Breast epithelium (tissue), 4 donors: Measurements from ENCODE around the gene GSTT2. TPM values are rescaled to one million over a fixed set of nuclear protein-coding genes. Genes with fewer than 3 reads are reported as not detected.

Source experiments
- DNase-seq, 2 donors: peaks; one replicate each; pipeline ENCODE4 v3.0.0-alpha.2; 2019; ENCODE audit warnings: low spot score in 2 of 2
- H3K27ac ChIP-seq, 2 donors: fragments of 200-600 bp; sonication (generic) in 1 of 2; one replicate each; pipeline ENCODE4 v1.5.1; 2016 to 2019; ENCODE audit warnings: mild to moderate bottlenecking in 1 of 2
- H3K27me3 ChIP-seq, 2 donors: fragments of 200-600 bp; sonication (generic) in 1 of 2; one replicate each; pipeline versions ENCODE4 v1.5.1 to v1.6.0; 2017 to 2019; ENCODE audit warnings: control low read depth in 1 of 2, mild to moderate bottlenecking in 1 of 2
- H3K36me3 ChIP-seq: fragments of 200-600 bp; one replicate; pipeline ENCODE4 v1.5.1; 2019
- H3K4me1 ChIP-seq, 2 donors: fragments of 200-600 bp; sonication (generic); one replicate each; pipeline ENCODE4 v1.5.1; 2016 to 2019; ENCODE audit warnings: control low read depth in 1 of 2
- H3K4me3 ChIP-seq, 3 donors: fragments of 200-600 bp; sonication (generic); 1 replicate in 2 of 3; 2 replicates in 1 of 3; pipeline ENCODE4 v1.5.1; 2016 to 2019; ENCODE audit warnings: mild to moderate bottlenecking in 3 of 3, moderate library complexity in 2 of 3
- H3K9me3 ChIP-seq, 2 donors: fragments of 200-600 bp; sonication (generic) in 1 of 2; one replicate each; pipeline ENCODE4 v1.5.1; 2016 to 2019; ENCODE audit warnings: control low read depth in 1 of 2
- POLR2A ChIP-seq: fragments of 450-650 bp; IDR thresholded peaks from one replicate; pipeline ENCODE4 v1.6.1; 2016; ENCODE audit warnings: antibody characterized with exemption, mild to moderate bottlenecking, moderate library complexity
- POLR2AphosphoS5 ChIP-seq, 3 donors: sonication (generic); formaldehyde crosslinking; IDR thresholded peaks; one replicate each; pipeline ENCODE4 v1.6.1; 2017; ENCODE audit warnings: antibody characterized with exemption in 3 of 3
- intact Hi-C: fragments of 100-400 bp; cut with DNase I; formaldehyde crosslinking; loops from one replicate; pipeline ENCODE4 v1.15.1; 2023; ENCODE audit warnings: low total_unique reads
- total RNA-seq, 3 donors: library from RNA; depleted of rRNA; stranded (reverse); fragments of >200 nt; gene quantifications; one replicate each; pipeline ENCODE4 v1.1.0, GENCODE V29; 2016
- TF ChIP-seq, protein P1 (sequence below), 3 donors: fragments of 450-650 bp; IDR thresholded peaks; one replicate each; pipeline ENCODE4 v1.5.1; 2016 to 2017; ENCODE audit warnings: antibody characterized with exemption in 3 of 3, mild to moderate bottlenecking in 3 of 3, moderate library complexity in 3 of 3

The GSTT2 gene
- total RNA-seq, 3 donors from 2014 or later: not detected

DNA sequence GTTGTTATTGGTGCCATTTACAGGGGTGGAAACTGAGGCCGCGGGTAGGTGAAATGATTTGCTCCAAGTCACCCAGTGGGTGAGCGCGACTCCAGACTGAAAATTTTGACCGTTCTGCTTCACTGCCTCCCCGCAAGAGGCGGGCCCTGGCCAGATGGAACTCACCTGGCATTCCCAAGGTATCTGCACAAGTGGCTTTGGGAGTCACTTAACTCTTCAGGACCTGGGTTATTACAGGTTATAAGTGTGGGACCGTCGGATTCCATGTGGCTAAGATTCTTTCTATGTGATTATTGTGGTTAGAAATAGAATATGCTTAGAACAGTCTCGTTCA, 31.8 kb downstream of the GSTT2 start:
- no peak for DNase-seq
- Histone ChIP-seq H3K27ac (peak overlapping the region; percentile 77 to 90), H3K4me1 (peaks cover 0 to 6% of the 10 kb centered on the region in 2 donors), H3K9me3 (no peaks in the 10 kb centered on the region), H3K4me3 (peak overlapping the region; percentile 73 to 97 (median 85)), H3K27me3 (no peaks in the 10 kb centered on the region), H3K36me3 (no peaks in the 10 kb centered on the region)
- TF ChIP-seq POLR2A (no peak), POLR2AphosphoS5 (IDR thresholded peaks at IDR 0.05) (no peak)
- TF ChIP-seq, protein P1, sequence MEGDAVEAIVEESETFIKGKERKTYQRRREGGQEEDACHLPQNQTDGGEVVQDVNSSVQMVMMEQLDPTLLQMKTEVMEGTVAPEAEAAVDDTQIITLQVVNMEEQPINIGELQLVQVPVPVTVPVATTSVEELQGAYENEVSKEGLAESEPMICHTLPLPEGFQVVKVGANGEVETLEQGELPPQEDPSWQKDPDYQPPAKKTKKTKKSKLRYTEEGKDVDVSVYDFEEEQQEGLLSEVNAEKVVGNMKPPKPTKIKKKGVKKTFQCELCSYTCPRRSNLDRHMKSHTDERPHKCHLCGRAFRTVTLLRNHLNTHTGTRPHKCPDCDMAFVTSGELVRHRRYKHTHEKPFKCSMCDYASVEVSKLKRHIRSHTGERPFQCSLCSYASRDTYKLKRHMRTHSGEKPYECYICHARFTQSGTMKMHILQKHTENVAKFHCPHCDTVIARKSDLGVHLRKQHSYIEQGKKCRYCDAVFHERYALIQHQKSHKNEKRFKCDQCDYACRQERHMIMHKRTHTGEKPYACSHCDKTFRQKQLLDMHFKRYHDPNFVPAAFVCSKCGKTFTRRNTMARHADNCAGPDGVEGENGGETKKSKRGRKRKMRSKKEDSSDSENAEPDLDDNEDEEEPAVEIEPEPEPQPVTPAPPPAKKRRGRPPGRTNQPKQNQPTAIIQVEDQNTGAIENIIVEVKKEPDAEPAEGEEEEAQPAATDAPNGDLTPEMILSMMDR (IDR thresholded peaks at IDR 0.05): no peak
- intact Hi-C loops: no loop called here

DNA sequence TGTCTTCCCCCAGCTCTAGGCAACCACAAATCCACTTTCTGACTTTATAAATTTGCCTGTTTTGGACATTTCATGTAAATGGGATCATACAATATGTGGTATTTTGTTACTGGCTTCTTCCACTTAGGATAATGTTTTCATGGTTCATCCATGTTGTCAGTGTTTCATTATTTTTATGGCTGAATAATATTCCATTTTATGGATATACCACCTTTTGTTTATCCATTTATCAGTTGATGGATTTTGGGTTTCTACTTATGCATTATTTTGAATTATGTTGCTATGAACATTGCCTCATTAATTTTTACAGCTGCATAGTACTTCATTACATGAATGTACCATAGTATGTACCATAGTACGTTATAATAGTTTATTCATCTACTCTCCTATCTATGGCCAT, 36.2 kb downstream of the GSTT2 start:
- H3K4me1 ChIP-seq: peaks cover 0 to 6% of the 10 kb centered on the region in 2 donors
- intact Hi-C loops: no loop called here
- no peak for DNase-seq
- TF ChIP-seq POLR2AphosphoS5 (IDR thresholded peaks at IDR 0.05) (no peak), POLR2A (no peak)
- no peaks in the 10 kb centered on the region for H3K36me3 ChIP-seq
- H3K4me3 ChIP-seq: no peak overlapping the region
- H3K9me3 ChIP-seq: no peaks in the 10 kb centered on the region
- H3K27ac ChIP-seq: no peak overlapping the region
- no peaks in the 10 kb centered on the region for H3K27me3 ChIP-seq

DNA sequence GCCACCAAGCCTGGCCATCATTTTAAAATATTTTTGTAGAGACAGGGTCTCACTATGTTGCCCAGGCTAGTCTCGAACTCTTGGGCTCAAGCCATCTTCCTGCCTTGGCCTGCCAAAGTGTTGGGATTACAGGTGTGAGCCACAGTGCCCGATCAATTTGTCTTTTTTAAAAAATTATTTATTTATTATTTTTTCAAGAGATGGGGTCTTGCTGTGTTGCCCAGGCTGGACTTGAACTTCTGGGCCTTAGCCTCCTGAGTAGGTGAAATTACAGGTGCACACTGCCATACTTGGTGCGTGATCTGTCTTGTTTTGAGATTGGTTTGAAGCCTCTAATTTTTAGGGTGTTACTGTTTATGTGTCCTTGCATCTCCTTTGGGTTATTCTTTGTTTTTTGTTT, 41.4 kb downstream of the GSTT2 start:
- intact Hi-C loops: no loop called here
- TF ChIP-seq, protein P1 (IDR thresholded peaks at IDR 0.05): no peak
- TF ChIP-seq POLR2A: no peak
- no peak for TF ChIP-seq POLR2AphosphoS5 (IDR thresholded peaks at IDR 0.05)
- no peaks in the 10 kb centered on the region for H3K4me1 ChIP-seq
- H3K27ac ChIP-seq: no peak overlapping the region
- no peak overlapping the region for H3K4me3 ChIP-seq
- DNase-seq: no peak
- no peaks in the 10 kb centered on the region for H3K36me3 ChIP-seq
- H3K9me3 ChIP-seq: no peaks in the 10 kb centered on the region
- no peaks in the 10 kb centered on the region for H3K27me3 ChIP-seq

DNA sequence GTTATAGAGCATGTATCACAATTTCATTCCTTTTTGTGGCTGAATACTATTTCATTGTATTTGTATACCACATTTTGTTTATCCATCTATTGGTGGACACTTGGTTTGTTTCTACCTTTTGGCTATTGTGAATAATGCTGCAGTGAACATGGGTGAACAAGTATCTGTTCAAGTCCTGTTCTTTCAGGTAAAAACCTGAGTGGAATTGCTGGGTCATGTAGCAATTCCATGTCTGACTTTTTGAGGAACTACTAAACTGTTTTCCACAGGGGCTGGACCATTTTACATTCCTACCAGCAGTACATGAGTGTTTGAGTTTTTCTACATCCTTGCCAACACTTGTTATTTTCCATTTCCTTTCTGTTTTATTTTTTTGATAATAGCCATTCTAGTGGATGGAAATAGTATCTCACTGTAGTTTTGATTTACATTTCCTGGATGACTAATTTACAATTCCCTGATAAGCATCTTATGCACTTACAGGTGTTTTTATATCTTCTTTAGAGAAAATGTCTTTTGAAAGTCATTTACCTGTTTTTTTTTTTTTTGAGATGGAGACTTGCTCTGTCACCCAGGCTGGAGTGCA, 43.4 kb downstream of the GSTT2 start:
- intact Hi-C loops: no loop called here
- TF ChIP-seq POLR2A: no peak
- no peak for TF ChIP-seq POLR2AphosphoS5 (IDR thresholded peaks at IDR 0.05)
- TF ChIP-seq, protein P1 (IDR thresholded peaks at IDR 0.05): no peak
- no peak for DNase-seq

DNA sequence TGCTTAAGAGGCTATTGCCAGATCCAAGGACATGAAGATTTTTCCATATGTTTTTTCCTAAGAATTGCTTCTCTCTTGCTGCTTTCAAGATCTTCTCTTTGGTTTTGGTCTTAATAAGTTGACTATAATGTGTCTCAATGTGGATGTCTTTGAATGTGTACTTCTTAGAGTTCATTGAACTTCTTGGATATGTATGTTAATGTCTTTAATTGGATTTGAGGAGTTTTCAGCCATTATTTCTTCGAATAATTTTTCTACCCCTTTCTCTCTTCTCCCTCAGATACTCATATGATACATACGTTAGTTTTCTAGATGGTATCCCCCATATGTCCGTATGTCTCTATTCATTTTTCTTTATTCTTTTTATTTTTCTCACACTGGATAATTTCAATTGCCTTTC, 44.4 kb downstream of the GSTT2 start:
- Histone ChIP-seq H3K27ac (no peak overlapping the region), H3K9me3 (no peaks in the 10 kb centered on the region), H3K36me3 (no peaks in the 10 kb centered on the region), H3K4me3 (no peak overlapping the region), H3K4me1 (no peaks in the 10 kb centered on the region), H3K27me3 (no peaks in the 10 kb centered on the region)
- intact Hi-C loops: no loop called here
- TF ChIP-seq POLR2A: no peak
- TF ChIP-seq POLR2AphosphoS5 (IDR thresholded peaks at IDR 0.05): no peak
- TF ChIP-seq, protein P1 (IDR thresholded peaks at IDR 0.05): no peak
- no peak for DNase-seq

More for the DNA sequence above, 43.4 kb downstream of the GSTT2 start:
- H3K9me3 ChIP-seq: no peaks in the 10 kb centered on the region
- no peaks in the 10 kb centered on the region for H3K4me1 ChIP-seq
- no peaks in the 10 kb centered on the region for H3K36me3 ChIP-seq
- no peak overlapping the region for H3K4me3 ChIP-seq
- H3K27ac ChIP-seq: no peak overlapping the region
- H3K27me3 ChIP-seq: no peaks in the 10 kb centered on the region

DNA sequence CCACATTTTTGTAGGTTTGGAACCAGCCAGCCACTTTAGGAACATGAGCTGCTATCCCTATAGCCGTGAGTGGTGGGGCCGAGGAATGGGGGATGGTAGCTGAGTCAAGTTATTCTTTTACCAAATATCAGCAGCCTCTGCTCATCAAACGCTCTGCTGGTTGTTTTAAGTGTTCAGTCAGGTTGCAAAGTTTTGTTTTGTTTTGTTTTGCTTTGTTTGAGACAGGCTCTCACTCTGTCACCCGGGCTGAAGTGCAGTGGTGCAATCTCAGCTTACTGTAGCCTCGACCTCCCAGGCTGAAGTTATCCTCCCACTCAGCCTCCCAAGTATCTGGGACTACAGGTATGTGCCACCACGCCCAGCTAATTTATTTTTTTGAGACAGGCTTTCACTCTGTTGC, 45.5 kb downstream of the GSTT2 start:
- Histone ChIP-seq H3K27ac (no peak overlapping the region), H3K4me3 (no peak overlapping the region), H3K27me3 (no peaks in the 10 kb centered on the region), H3K9me3 (no peaks in the 10 kb centered on the region), H3K4me1 (no peaks in the 10 kb centered on the region), H3K36me3 (no peaks in the 10 kb centered on the region)
- intact Hi-C loops: no loop called here
- TF ChIP-seq POLR2A: no peak
- no peak for TF ChIP-seq POLR2AphosphoS5 (IDR thresholded peaks at IDR 0.05)
- TF ChIP-seq, protein P1 (IDR thresholded peaks at IDR 0.05): no peak
- DNase-seq: no peak
